DMS114 treated with DMSO at 0.1 percent for 48 hours (cell line): ENCODE measurements around the gene KRT2.
"Not testable (repeated sequence)": the region's sequence is repeated elsewhere in the genome, so short reads cannot be mapped to it uniquely, and the experiment has no call there.

Source experiments
- DNase-seq: peaks from one replicate; lab custom pipeline; 2025; ENCODE audit not compliant: unreplicated experiment; lab: John Stamatoyannopoulos, UW

Gene KRT2

GRCh38 chr12:52685406-52685890, 33.4 kb upstream of the KRT2 start:
- no peak for DNase-seq

DNA sequence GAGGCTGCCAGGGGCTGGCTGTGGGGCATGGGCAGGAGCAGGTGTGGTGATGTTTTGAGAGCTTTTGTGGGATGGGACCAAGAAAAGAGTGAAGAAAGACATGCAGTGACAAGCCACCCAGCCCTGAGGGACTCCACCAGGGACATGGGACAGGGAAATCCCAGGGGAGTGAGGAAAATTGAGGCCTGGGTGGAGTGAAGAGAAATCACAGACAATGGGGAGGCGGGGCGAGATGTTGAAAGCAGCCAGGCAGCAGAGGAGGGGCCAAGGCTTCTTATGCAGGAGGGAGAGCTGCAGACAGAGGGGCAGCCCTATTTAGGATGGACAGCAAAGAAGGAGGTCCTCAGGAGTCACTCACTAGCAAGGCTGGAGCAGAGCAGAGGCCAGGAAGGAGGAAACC, 32.4 kb upstream of the KRT2 start:
- DNase-seq, result no peak

DNA sequence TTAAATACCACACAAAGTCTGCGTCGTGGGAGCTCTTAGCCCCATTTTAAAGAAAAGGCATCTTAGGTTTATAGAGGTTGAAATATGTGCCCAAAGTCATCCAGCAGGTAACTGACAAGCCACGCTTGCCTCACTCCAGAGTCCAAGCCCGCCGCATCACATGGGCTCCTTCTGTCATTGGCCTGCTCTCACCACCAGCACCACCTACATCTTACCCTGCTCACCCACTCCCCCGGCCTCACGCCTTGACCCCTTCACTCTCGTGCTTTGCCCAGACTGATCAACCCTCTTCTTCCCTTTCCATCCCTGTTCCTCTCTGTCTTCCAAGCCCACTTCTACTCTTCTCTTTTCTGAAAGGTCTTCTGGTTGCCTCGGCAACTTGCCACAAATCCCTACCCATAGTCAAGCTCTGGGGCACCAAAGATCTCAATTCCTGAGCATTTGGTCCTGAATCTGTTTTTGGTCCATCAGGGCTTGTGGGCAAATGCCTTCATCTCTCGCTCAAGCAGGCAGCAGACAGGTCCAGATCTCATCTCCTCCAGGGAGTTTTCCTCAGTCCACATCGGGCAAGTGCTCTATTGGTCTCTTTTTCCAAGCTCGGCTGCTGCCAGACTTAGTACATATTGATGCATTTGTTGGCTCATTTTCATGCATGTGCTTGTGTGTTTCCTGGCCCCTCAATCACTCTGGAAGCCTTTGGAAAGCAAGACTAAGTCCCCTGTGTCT, 31.7 kb upstream of the KRT2 start:
- no peak for DNase-seq

GRCh38 chr12:52682938-52683574, 31.0 kb upstream of the KRT2 start:
- DNase-seq, result no peak

DNA sequence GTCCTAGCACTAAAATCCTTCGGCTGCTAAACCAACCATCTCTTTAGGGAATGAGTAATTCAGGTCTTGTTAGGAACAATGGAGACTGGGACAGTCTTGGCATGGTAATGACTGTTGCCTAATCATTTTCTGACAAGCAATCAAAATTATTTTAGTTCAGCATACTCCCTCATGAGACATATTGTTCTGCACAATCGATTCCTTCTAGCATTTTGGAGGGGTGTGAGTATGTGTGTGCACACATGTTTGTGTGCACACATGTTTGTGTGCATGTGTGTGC, 30.3 kb upstream of the KRT2 start:
- no peak for DNase-seq

GRCh38 chr12:52681526-52682380, 29.7 kb upstream of the KRT2 start:
- no peak for DNase-seq

- DNase-seq, result no peak
These were observed 28.4 kb upstream of the KRT2 start, which contains the start of gene KRT1 for GRCh38 chr12:52680363-52680762. KRT1 (minus strand) TSS chr12:52680407; CDS start chr12:52680348, 59 bp downstream.

GRCh38 chr12:52679875-52680274, 27.9 kb upstream of the KRT2 start:
- no peak for DNase-seq

GRCh38 chr12:52677671-52678070, 25.7 kb upstream of the KRT2 start:
- DNase-seq, result no peak

- no peak for DNase-seq
These were observed 25.1 kb upstream of the KRT2 start for GRCh38 chr12:52677126-52677525.

DNA sequence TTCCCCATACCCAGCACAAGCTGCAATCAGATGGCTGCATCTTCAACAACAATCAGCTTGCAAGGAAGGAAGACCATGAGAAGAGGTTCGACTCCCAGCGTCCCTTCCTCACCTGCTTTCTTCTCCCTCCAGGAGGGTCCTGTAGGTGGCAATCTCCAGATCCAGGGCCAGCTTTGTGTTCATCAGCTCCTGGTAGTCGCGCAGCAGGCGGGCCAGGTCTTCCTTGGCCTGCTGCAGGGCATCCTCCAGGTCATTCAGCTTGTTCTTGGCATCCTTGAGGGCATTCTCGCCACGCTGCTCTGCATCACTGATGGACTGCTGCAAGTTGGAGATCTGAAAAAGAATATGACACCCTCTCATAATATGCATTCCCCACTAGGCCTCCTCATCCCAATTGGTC, 24.2 kb upstream of the KRT2 start:
- no peak for DNase-seq

- DNase-seq, result no peak
These were observed 23.3 kb upstream of the KRT2 start for GRCh38 chr12:52675301-52675701.

GRCh38 chr12:52674433-52674775, 22.4 kb upstream of the KRT2 start:
- no peak for DNase-seq

DNA sequence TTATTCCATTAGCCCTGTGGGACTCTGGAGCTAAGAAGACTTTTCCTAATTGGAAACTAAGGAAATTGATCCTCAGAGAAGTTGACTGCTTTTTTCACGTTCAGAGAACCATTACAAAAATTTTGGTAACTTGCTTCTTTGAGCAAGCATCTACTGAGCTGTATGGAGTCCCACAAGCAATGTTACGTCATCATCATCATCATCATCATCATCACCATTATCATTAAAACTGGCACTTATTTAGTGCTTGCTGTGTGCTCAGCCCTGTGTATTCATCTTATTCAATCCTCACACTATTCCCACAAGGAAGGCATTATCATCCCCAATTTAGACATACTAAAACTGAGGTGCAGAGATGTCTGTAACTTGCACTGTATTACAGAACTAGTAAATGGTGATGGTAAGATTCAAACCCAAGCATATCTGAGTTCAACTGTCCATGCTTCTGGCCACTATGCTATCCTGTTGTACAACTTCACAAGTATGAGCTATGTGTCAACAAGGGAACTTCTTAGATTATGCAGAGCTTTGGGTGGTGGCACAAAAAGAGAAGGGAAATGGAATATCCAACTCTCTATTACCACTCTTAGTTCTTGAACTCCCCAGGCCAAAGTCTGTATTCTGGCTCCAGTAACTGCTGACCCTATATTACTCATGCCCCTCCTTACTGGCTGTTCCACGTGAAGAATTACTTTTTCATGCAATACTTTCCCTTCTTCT, 21.9 kb upstream of the KRT2 start:
- no peak for DNase-seq

- no peak for DNase-seq
These were observed 21.2 kb upstream of the KRT2 start for GRCh38 chr12:52673217-52673616.

DNA sequence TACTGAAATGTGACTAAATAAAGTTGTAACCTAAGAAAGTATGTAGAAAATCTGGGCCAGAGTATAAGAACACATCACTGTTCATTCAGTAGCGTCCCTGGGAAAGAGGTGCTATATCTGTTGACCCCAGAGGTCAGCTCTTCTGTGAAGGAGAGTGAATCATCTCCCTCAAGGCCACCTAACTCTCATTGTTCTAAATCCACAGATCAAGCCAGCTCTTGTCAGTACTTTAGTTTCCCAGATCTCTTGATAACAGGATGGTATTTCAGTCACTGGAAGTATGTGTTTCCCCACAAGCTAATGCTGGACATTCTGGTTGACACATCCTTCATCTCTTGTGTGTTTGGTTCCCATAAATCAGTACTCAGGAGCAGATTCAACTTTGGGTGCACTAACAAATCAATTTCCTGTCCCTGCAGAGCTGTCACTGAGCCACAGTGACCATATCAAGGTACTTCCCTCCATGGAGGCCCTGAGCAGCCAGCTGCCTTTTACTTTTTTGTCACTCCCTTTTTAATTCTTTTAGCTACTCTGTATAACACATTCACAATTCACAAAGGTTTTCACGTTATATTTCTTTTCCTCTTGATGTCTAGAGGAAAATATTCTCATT, 20.4 kb upstream of the KRT2 start:
- DNase-seq, result no peak

GRCh38 chr12:52670961-52671360, 18.9 kb upstream of the KRT2 start:
- no peak for DNase-seq

DNA sequence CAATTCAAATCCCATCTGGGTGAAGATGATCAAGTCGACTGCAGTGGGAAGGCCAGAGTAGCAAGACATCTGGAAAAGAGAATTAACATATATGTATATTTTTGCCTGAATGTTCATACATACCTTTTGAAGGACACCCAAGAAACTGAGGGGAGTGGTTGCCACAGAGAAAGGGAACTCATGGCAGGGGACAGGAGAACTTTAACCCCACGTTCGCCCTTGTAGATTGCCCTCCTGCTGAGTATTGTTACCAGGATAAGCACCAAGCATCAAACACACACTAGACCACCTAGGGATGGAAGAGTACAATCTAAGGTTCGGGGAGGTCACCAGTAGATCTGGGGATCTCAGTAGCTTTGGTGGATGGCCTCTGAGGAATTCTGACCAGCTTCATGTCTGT, 18.5 kb upstream of the KRT2 start:
- DNase-seq, result no peak

DNA sequence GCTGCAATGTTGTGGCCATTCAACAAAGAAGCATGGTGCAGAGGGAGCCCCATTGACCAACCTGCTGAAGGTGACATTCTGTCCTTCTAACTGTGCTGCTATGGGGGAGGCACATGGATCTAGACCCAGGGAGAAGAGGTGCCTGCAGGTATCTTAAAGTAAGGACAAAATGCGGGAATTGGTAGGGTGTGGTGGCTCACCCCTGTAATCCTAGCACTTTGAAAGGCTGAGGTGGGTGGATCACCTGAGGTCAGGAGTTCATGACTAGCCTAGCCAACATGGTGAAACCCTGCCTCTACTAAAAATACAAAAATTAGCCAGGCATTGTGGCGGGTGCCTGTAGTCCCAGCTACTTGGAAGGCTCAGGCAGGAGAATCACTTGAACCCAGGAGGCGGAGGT, 17.9 kb upstream of the KRT2 start:
- DNase-seq, result not testable (repeated sequence)

- DNase-seq, result no peak
These were observed 17.4 kb upstream of the KRT2 start for GRCh38 chr12:52669426-52669825.

DNA sequence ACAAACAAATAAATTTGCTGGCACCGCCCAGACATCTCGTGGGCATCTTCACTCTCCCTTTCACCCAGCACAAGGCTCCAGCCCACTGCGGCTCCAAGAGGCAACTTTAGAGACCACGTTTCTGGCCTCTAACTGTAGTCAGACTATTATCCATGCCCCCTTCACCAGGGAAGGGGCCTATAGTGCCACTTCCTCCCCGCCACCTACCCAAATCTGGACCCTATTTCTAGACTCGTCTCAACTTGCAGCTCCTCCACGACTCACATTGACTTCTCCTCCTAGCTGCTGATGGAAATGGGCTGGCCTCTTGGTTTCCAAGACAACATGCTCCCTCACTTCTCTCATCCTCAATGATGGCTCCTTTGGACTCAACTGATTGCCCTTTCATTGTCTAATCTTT, 15.9 kb upstream of the KRT2 start:
- no peak for DNase-seq
